HG02588 (cell line): ENCODE measurements around the gene CA12.
"Not testable (repeated sequence)": the region's sequence is repeated elsewhere in the genome, so short reads cannot be mapped to it uniquely, and the experiment has no call there.

Experiments used
- ATAC-seq: cut with Tn5 transposase; IDR thresholded peaks from one replicate; pipeline ENCODE4 v1.9.1; 2021; ENCODE audit warnings: mild to moderate bottlenecking, moderate library complexity; ENCODE audit not compliant: unreplicated experiment

CA12 gene

GRCh38 chr15:63339836-63340235 is 41.8 kb downstream of the CA12 start:
- ATAC-seq, result no peak

- no peak for ATAC-seq
These were observed 42.5 kb downstream of the CA12 start for GRCh38 chr15:63339006-63339766.

GRCh38 chr15:63338170-63338569 is 43.5 kb downstream of the CA12 start:
- ATAC-seq, result no peak

GRCh38 chr15:63337046-63337445 is 44.6 kb downstream of the CA12 start:
- no peak for ATAC-seq

GRCh38 chr15:63335543-63336240 is 46.0 kb downstream of the CA12 start:
- no peak for ATAC-seq

GRCh38 chr15:63334821-63335220 is 46.8 kb downstream of the CA12 start:
- no peak for ATAC-seq

GRCh38 chr15:63332367-63333124 is 49.1 kb downstream of the CA12 start:
- no peak for ATAC-seq

- no peak for ATAC-seq
These were observed 50.2 kb downstream of the CA12 start for GRCh38 chr15:63331456-63331855.

GRCh38 chr15:63330926-63331325 is 50.7 kb downstream of the CA12 start:
- no peak for ATAC-seq

GRCh38 chr15:63329567-63330350 is 51.9 kb downstream of the CA12 start:
- ATAC-seq, result no peak

GRCh38 chr15:63327648-63328421 is 53.8 kb downstream of the CA12 start:
- ATAC-seq, result no peak

- no peak for ATAC-seq
These were observed 56.9 kb downstream of the CA12 start for GRCh38 chr15:63324770-63325169.

GRCh38 chr15:63323798-63324563 is 57.7 kb downstream of the CA12 start:
- ATAC-seq, result no peak

GRCh38 chr15:63322541-63322940 is 59.1 kb downstream of the CA12 start:
- no peak for ATAC-seq

- no peak for ATAC-seq
These were observed 60.2 kb downstream of the CA12 start for GRCh38 chr15:63321462-63321861.

- ATAC-seq, result not testable (repeated sequence)
These were observed 60.7 kb downstream of the CA12 start for GRCh38 chr15:63320981-63321380.

- not testable (repeated sequence) for ATAC-seq
These were observed 61.2 kb downstream of the CA12 start for GRCh38 chr15:63320446-63320845.

- no peak for ATAC-seq
These were observed 62.6 kb downstream of the CA12 start for GRCh38 chr15:63319065-63319464.

- ATAC-seq, result no peak
These were observed 63.3 kb downstream of the CA12 start for GRCh38 chr15:63318344-63318743.
